Loucy (cell line): ENCODE data around the gene TMEM132A.

Source experiments
- H2AFZ ChIP-seq: fragments of 200-600 bp; sonication (generic); 2 replicates; pipeline ENCODE4 v1.6.0; 2016; ENCODE audit warnings: antibody characterized with exemption, mild to moderate bottlenecking, low read length, moderate library complexity
- H3F3A ChIP-seq: fragments of 200-600 bp; 2 replicates; pipeline ENCODE4 v1.6.0; 2016; ENCODE audit warnings: antibody characterized with exemption, low read depth, mild to moderate bottlenecking
- H3K27me3 ChIP-seq: fragments of 200-600 bp; sonication (generic); 2 replicates; pipeline ENCODE4 v1.6.1; 2014; ENCODE audit warnings: low read length, mild to moderate bottlenecking; ENCODE audit not compliant: insufficient read depth, poor library complexity, severe bottlenecking
- H3K36me3 ChIP-seq: fragments of 200-600 bp; sonication (generic); 2 replicates; pipeline ENCODE4 v1.6.1; 2016; ENCODE audit warnings: low read length; ENCODE audit not compliant: insufficient read depth
- H3K4me1 ChIP-seq: fragments of 200-600 bp; sonication (generic); 2 replicates; pipeline ENCODE4 v1.5.1; 2014; ENCODE audit warnings: low read length, mild to moderate bottlenecking; ENCODE audit not compliant: insufficient read depth, poor library complexity, severe bottlenecking
- H3K4me2 ChIP-seq: fragments of 200-600 bp; sonication (generic); 2 replicates; pipeline ENCODE4 v1.6.0; 2014; ENCODE audit warnings: antibody characterized with exemption, low read length, low read depth, mild to moderate bottlenecking; ENCODE audit not compliant: poor library complexity, severe bottlenecking
- H3K4me3 ChIP-seq: fragments of 200-600 bp; sonication (generic); 2 replicates; pipeline ENCODE4 v1.5.1; 2014; ENCODE audit warnings: low read length, mild to moderate bottlenecking, mixed read lengths; ENCODE audit not compliant: poor library complexity, severe bottlenecking
- H3K79me2 ChIP-seq: fragments of 200-600 bp; sonication (generic); 2 replicates; pipeline ENCODE4 v1.6.1; 2014; ENCODE audit warnings: low read length; ENCODE audit not compliant: insufficient read depth
- H3K9ac ChIP-seq: fragments of 200-600 bp; sonication (generic); 2 replicates; pipeline ENCODE4 v1.6.0; 2014; ENCODE audit warnings: mild to moderate bottlenecking, low read depth, low read length, moderate library complexity; ENCODE audit not compliant: poor library complexity, severe bottlenecking
- H3K9me2 ChIP-seq: fragments of 200-600 bp; sonication (generic); replicated peaks from 2 replicates; pipeline ENCODE4 v1.6.1; 2016; ENCODE audit warnings: low read depth, low read length, mixed read lengths
- H3K9me3 ChIP-seq: fragments of 200-600 bp; sonication (generic); 2 replicates; pipeline ENCODE4 v1.6.1; 2014; ENCODE audit warnings: mild to moderate bottlenecking, antibody characterized with exemption, low read length, low read depth; ENCODE audit not compliant: insufficient read depth
- H4K20me1 ChIP-seq: fragments of 200-600 bp; sonication (generic); 2 replicates; pipeline ENCODE4 v1.6.0; 2014; ENCODE audit warnings: antibody characterized with exemption, low read length, mild to moderate bottlenecking; ENCODE audit not compliant: insufficient read depth, poor library complexity, severe bottlenecking
- CTCF ChIP-seq: fragments of 200-600 bp; sonication (generic); conservative IDR thresholded peaks from 2 replicates; pipeline ENCODE4 v1.5.1; 2014; ENCODE audit warnings: mild to moderate bottlenecking, antibody characterized with exemption, low read length
- EZH2phosphoT487 ChIP-seq: fragments of 200-600 bp; IDR thresholded peaks from 2 replicates; pipeline ENCODE4 v1.6.1; 2018; ENCODE audit warnings: antibody characterized with exemption, mild to moderate bottlenecking, moderate library complexity, borderline replicate concordance

TMEM132A gene

GRCh38 chr11:60977224-60977623 is 53.0 kb downstream of the TMEM132A start:
- no peaks in the 10 kb centered on the region for H3K27me3 ChIP-seq
- H3K4me2 ChIP-seq: peak overlapping the region; percentile 3
- H3K4me3 ChIP-seq: no peak overlapping the region
- no peaks in the 10 kb centered on the region for H4K20me1 ChIP-seq
- H3K4me1 ChIP-seq: peaks cover 37% of the 10 kb centered on the region
- H3K9ac ChIP-seq: no peak overlapping the region
- no peaks in the 10 kb centered on the region for H3K9me3 ChIP-seq
- no peaks in the 10 kb centered on the region for H3K9me2 ChIP-seq
- H2AFZ ChIP-seq: no peak overlapping the region
- no peaks in the 10 kb centered on the region for H3F3A ChIP-seq
- no peak for TF ChIP-seq EZH2phosphoT487
- no peak for TF ChIP-seq CTCF
- H3K79me2 ChIP-seq: peaks cover 13% of the 10 kb centered on the region; the same call in 1 of the 2 replicates
- H3K36me3 ChIP-seq: no peaks in the 10 kb centered on the region

GRCh38 chr11:60977836-60978235 is 53.6 kb downstream of the TMEM132A start:
- no peaks in the 10 kb centered on the region for H3K36me3 ChIP-seq
- H2AFZ ChIP-seq: no peak overlapping the region
- H3K4me1 ChIP-seq: peaks cover 31% of the 10 kb centered on the region
- H3K4me3 ChIP-seq: no peak overlapping the region
- H3K4me2 ChIP-seq: peak overlapping the region; percentile 3
- H3K27me3 ChIP-seq: no peaks in the 10 kb centered on the region
- no peak for TF ChIP-seq CTCF
- no peak for TF ChIP-seq EZH2phosphoT487
- no peaks in the 10 kb centered on the region for H3K9me3 ChIP-seq
- no peaks in the 10 kb centered on the region for H3K9me2 ChIP-seq
- no peaks in the 10 kb centered on the region for H4K20me1 ChIP-seq
- peaks cover 7% of the 10 kb centered on the region; the same call in 1 of the 2 replicates for H3K79me2 ChIP-seq
- no peak overlapping the region for H3K9ac ChIP-seq
- no peaks in the 10 kb centered on the region for H3F3A ChIP-seq

GRCh38 chr11:60978546-60979380 is 54.5 kb downstream of the TMEM132A start:
- Histone ChIP-seq H3K9me3 (no peaks in the 10 kb centered on the region), H3K4me2 (no peak overlapping the region), H3K9ac (no peak overlapping the region), H3K9me2 (no peaks in the 10 kb centered on the region), H3F3A (no peaks in the 10 kb centered on the region), H2AFZ (no peak overlapping the region), H3K36me3 (no peaks in the 10 kb centered on the region), H4K20me1 (no peaks in the 10 kb centered on the region), H3K4me3 (no peak overlapping the region), H3K27me3 (no peaks in the 10 kb centered on the region), H3K79me2 (peaks cover 4% of the 10 kb centered on the region; the same call in 1 of the 2 replicates), H3K4me1 (peaks cover 22% of the 10 kb centered on the region)
- TF ChIP-seq EZH2phosphoT487 (no peak), CTCF (no peak)
